HEK293T (cell line): ENCODE measurements around the gene CRYZL1.

Experiments used
- CTCF ChIA-PET: fragments of 350-600 bp; formaldehyde crosslinking; extraction: SDS; loops from one replicate; lab custom pipeline; 2021; ENCODE audit warnings: antibody characterized with exemption, inconsistent platforms; lab: Yijun Ruan, JAX
- POLR2A ChIA-PET: fragments of 350-600 bp; formaldehyde crosslinking; extraction: SDS; loops from one replicate; lab custom pipeline; 2020; ENCODE audit warnings: antibody characterized with exemption, inconsistent platforms; lab: Yijun Ruan, JAX
- DNase-seq: peaks from one replicate; pipeline ENCODE4 v3.0.0; 2012; ENCODE audit warnings: mixed read lengths; ENCODE audit errors: extremely low spot score
- ARNT ChIP-seq: fragments of 450-650 bp; IDR thresholded peaks from 2 replicates; pipeline ENCODE4 v1.6.1; 2017; ENCODE audit warnings: mild to moderate bottlenecking
- BHLHE40 ChIP-seq: fragments of 450-650 bp; IDR thresholded peaks from 2 replicates; pipeline ENCODE4 v1.6.1; 2016; ENCODE audit warnings: mild to moderate bottlenecking, moderate library complexity, borderline replicate concordance
- CTBP1 ChIP-seq: fragments of 450-650 bp; IDR thresholded peaks from 2 replicates; pipeline ENCODE4 v1.6.1; 2016; ENCODE audit warnings: borderline replicate concordance
- ELF4 ChIP-seq: fragments of 450-650 bp; IDR thresholded peaks from 2 replicates; pipeline ENCODE4 v1.6.1; 2017; ENCODE audit warnings: antibody characterized with exemption
- FOXA1 ChIP-seq: fragments of 450-650 bp; IDR thresholded peaks from 2 replicates; pipeline ENCODE4 v1.6.1; 2016; ENCODE audit warnings: mild to moderate bottlenecking
- FOXK2 ChIP-seq: fragments of 450-650 bp; IDR thresholded peaks from 2 replicates; pipeline ENCODE4 v1.6.1; 2016; ENCODE audit warnings: mild to moderate bottlenecking
- FOXM1 ChIP-seq: fragments of 450-650 bp; IDR thresholded peaks from 2 replicates; pipeline ENCODE4 v1.6.1; 2017; ENCODE audit warnings: mild to moderate bottlenecking, borderline replicate concordance
- HDGF ChIP-seq: fragments of 450-650 bp; IDR thresholded peaks from 2 replicates; pipeline ENCODE4 v1.6.1; 2017; ENCODE audit warnings: antibody characterized with exemption, borderline replicate concordance
- L3MBTL2 ChIP-seq: fragments of 450-650 bp; conservative IDR thresholded peaks from 2 replicates; pipeline ENCODE4 v1.6.1; 2016; ENCODE audit warnings: mild to moderate bottlenecking
- LEF1 ChIP-seq: fragments of 450-650 bp; IDR thresholded peaks from 2 replicates; pipeline ENCODE4 v1.6.1; 2017; ENCODE audit warnings: mild to moderate bottlenecking, borderline replicate concordance
- NFRKB ChIP-seq: fragments of 450-650 bp; IDR thresholded peaks from 2 replicates; pipeline ENCODE4 v1.6.1; 2016; ENCODE audit warnings: mild to moderate bottlenecking, moderate library complexity
- PKNOX1 ChIP-seq: fragments of 450-650 bp; IDR thresholded peaks from 2 replicates; pipeline ENCODE4 v1.6.1; 2016
- SP1 ChIP-seq: fragments of 450-650 bp; IDR thresholded peaks from 2 replicates; pipeline ENCODE4 v1.6.1; 2017
- SUZ12 ChIP-seq: fragments of 450-650 bp; IDR thresholded peaks from 2 replicates; pipeline ENCODE4 v1.6.1; 2016; ENCODE audit warnings: mild to moderate bottlenecking
- TARDBP ChIP-seq: fragments of 450-650 bp; IDR thresholded peaks from 2 replicates; pipeline ENCODE4 v1.6.1; 2016
- ZNF384 ChIP-seq: fragments of 450-650 bp; IDR thresholded peaks from 2 replicates; pipeline ENCODE4 v1.6.1; 2016

Gene CRYZL1

GRCh38 chr21:33544451-33545195 lies 96.9 kb downstream of the CRYZL1 start:
- no peak for DNase-seq
- no peak for TF ChIP-seq LEF1
- no peak for TF ChIP-seq PKNOX1
- TF ChIP-seq BHLHE40, result no peak
- POLR2A ChIA-PET, result interaction anchor here (1.1 to 1.6 kb wide), 2 partner anchors 44 to 61 kb away, joined by 3 to 4 read pairs; partner anchors contain the start of gene DONSON
- CTCF ChIA-PET, result interaction anchor here (1.2 to 1.4 kb wide), 2 partner anchors 14 to 61 kb away, joined by 3 to 4 read pairs; no protein-coding TSS in a partner anchor

- CTCF ChIA-PET, result interaction anchor here (0.7 kb wide), 1 partner anchor 100 kb away, joined by 5 read pairs; no protein-coding TSS in a partner anchor
Measured at GRCh38 chr21:33543505-33544129, 97.9 kb downstream of the CRYZL1 start.

GRCh38 chr21:33542640-33543504 lies 98.7 kb downstream of the CRYZL1 start, which contains the start of gene SON:
TSS of gene SON (plus strand) at chr21:33543038. CDS start at chr21:33543093, 55 bp downstream.
- peak; percentile 73 for TF ChIP-seq FOXM1
- TF ChIP-seq NFRKB, result peak; percentile 82
- TF ChIP-seq TARDBP, result no peak
- TF ChIP-seq PKNOX1, result peak; percentile 66
- peak; percentile 76 for TF ChIP-seq L3MBTL2
- peak; percentile 57 for TF ChIP-seq ELF4
- no peak for TF ChIP-seq FOXK2
- TF ChIP-seq HDGF, result peak; percentile 79; the same call in 1 of the 2 replicates
- ChIA-PET CTCF (interaction anchor here (0.6 to 0.7 kb wide), 2 partner anchors 99 to 148 kb away, joined by 3 to 5 read pairs; no protein-coding TSS in a partner anchor), POLR2A (interaction anchor here (0.9 to 2.1 kb wide), 8 partner anchors 9 to 63 kb away, joined by 3 to 9 read pairs (median 4); partner anchors contain the start of genes DONSON and TMEM50B)
- DNase-seq, result peak; percentile 95

More at GRCh38 chr21:33543505-33544129, 97.9 kb downstream of the CRYZL1 start:
- POLR2A ChIA-PET, result interaction anchor here (0.9 to 2.0 kb wide), 6 partner anchors 8 to 63 kb away, joined by 3 to 7 read pairs (median 4); partner anchors contain the start of gene TMEM50B
- no peak for DNase-seq
- TF ChIP-seq TARDBP, result no peak
- no peak for TF ChIP-seq FOXM1
- no peak for TF ChIP-seq L3MBTL2
- no peak for TF ChIP-seq ARNT
- TF ChIP-seq ELF4, result no peak
- no peak for TF ChIP-seq FOXA1
- TF ChIP-seq NFRKB, result no peak; the same call in 1 of the 2 replicates

- POLR2A ChIA-PET, result interaction anchor here (0.6 to 2.1 kb wide), 5 partner anchors 10 to 709 kb away, joined by 4 to 9 read pairs (median 5); partner anchors contain the start of genes DONSON and TMEM50B
- CTCF ChIA-PET, result interaction anchor here (0.6 kb wide), 1 partner anchor 149 kb away, joined by 3 read pairs; no protein-coding TSS in a partner anchor
- DNase-seq, result peak; percentile 83
- TF ChIP-seq ARNT, result no peak
- 0 out of 2 replicates have a peak, but pooled peaks have one; percentile 31 for TF ChIP-seq NFRKB
- TF ChIP-seq ELF4, result peak; percentile 48
- TF ChIP-seq BHLHE40, result no peak
- no peak for TF ChIP-seq FOXM1
- no peak for TF ChIP-seq FOXK2
- no peak for TF ChIP-seq ZNF384
- TF ChIP-seq HDGF, result no peak
- TF ChIP-seq SP1, result no peak
- TF ChIP-seq CTBP1, result no peak
- TF ChIP-seq L3MBTL2, result peak; percentile 76
Measured at GRCh38 chr21:33541756-33542639, 99.5 kb downstream of the CRYZL1 start, which contains the start of gene GART. TSS of gene GART (minus strand) at chr21:33542117. CDS start at chr21:33539315, 2,802 bp downstream.

GRCh38 chr21:33541105-33541711 lies 100.3 kb downstream of the CRYZL1 start:
- ChIA-PET POLR2A (interaction anchor here (0.6 to 2.1 kb wide), 5 partner anchors 11 to 708 kb away, joined by 3 to 9 read pairs (median 4); partner anchors contain the start of gene DONSON), CTCF (no interaction called here)
- DNase-seq, result peak; percentile 24
- TF ChIP-seq PKNOX1, result no peak
- TF ChIP-seq TARDBP, result no peak
- no peak for TF ChIP-seq FOXA1
- no peak for TF ChIP-seq HDGF
- TF ChIP-seq ELF4, result no peak
- no peak for TF ChIP-seq SUZ12
